Nephron (organoid): ENCODE data around the gene ZMYM2.

Experiments
- H3K27ac Mint-ChIP-seq, 3 experiments: 2 replicates each; pipeline ENCODE4 v1.8.0; 2020; ENCODE audit warnings: mixed read lengths in 3 of 3, mild to moderate bottlenecking in 2 of 3, moderate library complexity in 1 of 3
- H3K27me3 Mint-ChIP-seq: 2 replicates; pipeline ENCODE4 v1.8.0; 2021; ENCODE audit warnings: low read depth, mild to moderate bottlenecking, moderate library complexity, mixed read lengths
- H3K36me3 Mint-ChIP-seq: 2 replicates; pipeline ENCODE4 v1.8.0; 2020; ENCODE audit warnings: low read depth, mixed read lengths
- H3K4me1 Mint-ChIP-seq: 2 replicates; pipeline ENCODE4 v1.8.0; 2020; ENCODE audit warnings: mixed read lengths
- H3K4me3 Mint-ChIP-seq, 3 experiments: 2 replicates each; pipeline ENCODE4 v1.8.0; 2020; ENCODE audit warnings: mild to moderate bottlenecking in 3 of 3, mixed read lengths in 3 of 3, moderate library complexity in 2 of 3
- H3K9me3 Mint-ChIP-seq: 2 replicates; pipeline ENCODE4 v1.8.0; 2020; ENCODE audit warnings: mixed read lengths
- CTCF ChIP-seq, 3 experiments: fragments of 200-600 bp; sonication (generic); IDR thresholded peaks; one replicate each; pipeline ENCODE4 v1.5.0; 2021; ENCODE audit warnings: antibody characterized with exemption in 3 of 3; ENCODE audit not compliant: unreplicated experiment in 3 of 3

Gene ZMYM2

GRCh38 chr13:20053891-20054290, 95.4 kb downstream of the ZMYM2 start:
- H3K27me3 Mint-ChIP-seq, result no peaks in the 10 kb centered on the region

GRCh38 chr13:20054586-20054985, 96.1 kb downstream of the ZMYM2 start:
- H3K27me3 Mint-ChIP-seq, result no peaks in the 10 kb centered on the region

More at GRCh38 chr13:20053891-20054290, 95.4 kb downstream of the ZMYM2 start:
- Mint-ChIP-seq H3K27ac (peak overlapping the region; percentile 26 to 69 (median 63)), H3K4me3 (no peak overlapping the region), H3K9me3 (no peaks in the 10 kb centered on the region), H3K36me3 (peaks cover 70% of the 10 kb centered on the region), H3K4me1 (peaks cover 13% of the 10 kb centered on the region)
- no peak for TF ChIP-seq CTCF (IDR thresholded peaks at IDR 0.05; ENCODE audit: unreplicated experiment in 3 of 3)

GRCh38 chr13:20057214-20057613, 98.7 kb downstream of the ZMYM2 start:
- Mint-ChIP-seq H3K4me3 (no peak overlapping the region), H3K9me3 (no peaks in the 10 kb centered on the region), H3K4me1 (peaks cover 13% of the 10 kb centered on the region), H3K27me3 (no peaks in the 10 kb centered on the region), H3K27ac (no peak overlapping the region), H3K36me3 (peaks cover 72% of the 10 kb centered on the region)
- no peak for TF ChIP-seq CTCF (IDR thresholded peaks at IDR 0.05; ENCODE audit: unreplicated experiment in 3 of 3)

More at GRCh38 chr13:20054586-20054985, 96.1 kb downstream of the ZMYM2 start:
- no peak overlapping the region for H3K27ac Mint-ChIP-seq
- H3K36me3 Mint-ChIP-seq, result peaks cover 72% of the 10 kb centered on the region
- no peak overlapping the region for H3K4me3 Mint-ChIP-seq
- H3K9me3 Mint-ChIP-seq, result no peaks in the 10 kb centered on the region
- no peak for TF ChIP-seq CTCF (IDR thresholded peaks at IDR 0.05; ENCODE audit: unreplicated experiment in 3 of 3)
- peaks cover 13% of the 10 kb centered on the region for H3K4me1 Mint-ChIP-seq

- no peaks in the 10 kb centered on the region for H3K9me3 Mint-ChIP-seq
- H3K27ac Mint-ChIP-seq, result no peak overlapping the region
- H3K4me3 Mint-ChIP-seq, result no peak overlapping the region
- peaks cover 7% of the 10 kb centered on the region for H3K4me1 Mint-ChIP-seq
- H3K36me3 Mint-ChIP-seq, result peaks cover 71% of the 10 kb centered on the region
- TF ChIP-seq CTCF (IDR thresholded peaks at IDR 0.05; ENCODE audit: unreplicated experiment in 3 of 3), result peak in 1 of 3 experiments; percentile 21
- H3K27me3 Mint-ChIP-seq, result no peaks in the 10 kb centered on the region
Observed at GRCh38 chr13:20057963-20058362, 99.4 kb downstream of the ZMYM2 start.

GRCh38 chr13:20058476-20058875, 99.9 kb downstream of the ZMYM2 start:
- Mint-ChIP-seq H3K27ac (no peak overlapping the region), H3K4me1 (peaks cover 7% of the 10 kb centered on the region), H3K27me3 (no peaks in the 10 kb centered on the region), H3K9me3 (no peaks in the 10 kb centered on the region), H3K4me3 (no peak overlapping the region), H3K36me3 (peaks cover 70% of the 10 kb centered on the region)
- TF ChIP-seq CTCF (IDR thresholded peaks at IDR 0.05; ENCODE audit: unreplicated experiment in 3 of 3), result no peak

GRCh38 chr13:20064128-20064527, 105.6 kb downstream of the ZMYM2 start:
- peaks cover 60% of the 10 kb centered on the region for H3K36me3 Mint-ChIP-seq
- H3K4me1 Mint-ChIP-seq, result no peaks in the 10 kb centered on the region
- no peaks in the 10 kb centered on the region for H3K27me3 Mint-ChIP-seq
- no peak overlapping the region for H3K4me3 Mint-ChIP-seq
- H3K27ac Mint-ChIP-seq, result no peak overlapping the region
- no peak for TF ChIP-seq CTCF (IDR thresholded peaks at IDR 0.05; ENCODE audit: unreplicated experiment in 3 of 3)
- no peaks in the 10 kb centered on the region for H3K9me3 Mint-ChIP-seq
